IPS-15b (cell line): Measurements from ENCODE around the gene TNS3.

Source experiments
- H3K27me3 ChIP-seq: one replicate; pipeline ENCODE4 v1.6.1; 2013; ENCODE audit warnings: low read length; ENCODE audit not compliant: control insufficient read depth, insufficient read depth
- H3K36me3 ChIP-seq: one replicate; pipeline ENCODE4 v1.6.1; 2013; ENCODE audit warnings: low read length; ENCODE audit not compliant: control insufficient read depth, insufficient read depth
- H3K4me1 ChIP-seq: one replicate; pipeline ENCODE4 v1.6.1; 2013; ENCODE audit warnings: mild to moderate bottlenecking, low read length; ENCODE audit not compliant: control insufficient read depth, insufficient read depth
- H3K4me3 ChIP-seq: one replicate; pipeline ENCODE4 v1.5.1; 2013; ENCODE audit warnings: low read depth, low read length
- H3K9ac ChIP-seq: one replicate; pipeline ENCODE4 v1.6.1; 2013; ENCODE audit warnings: low read depth, mild to moderate bottlenecking, low read length
- H3K9me3 ChIP-seq: one replicate; pipeline ENCODE4 v1.6.1; 2013; ENCODE audit warnings: mild to moderate bottlenecking, low read length; ENCODE audit not compliant: control insufficient read depth, insufficient read depth

TNS3 gene

DNA sequence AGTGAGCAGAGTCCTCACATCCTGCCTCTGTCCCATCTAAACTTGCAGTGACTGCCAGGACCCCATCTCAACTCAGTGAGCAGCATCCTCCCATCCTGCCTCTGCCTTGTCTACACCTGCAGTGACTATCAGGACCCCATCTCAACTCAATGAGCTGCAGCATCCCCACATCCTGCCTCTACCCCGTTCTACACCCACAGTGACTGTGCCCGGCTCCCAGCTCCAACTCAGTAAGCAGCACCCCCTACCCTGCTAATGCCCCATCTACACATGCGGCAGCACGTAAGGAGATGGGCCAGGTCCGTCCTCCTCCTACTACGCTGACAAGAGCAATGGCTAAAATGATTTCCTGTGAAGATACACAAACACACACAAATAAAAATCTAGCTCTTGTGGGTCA is 65.5 kb downstream of the TNS3 start:
- Histone ChIP-seq H3K4me3 (no peak overlapping the region), H3K4me1 (peaks cover 11% of the 10 kb centered on the region), H3K9ac (no peak overlapping the region)

DNA sequence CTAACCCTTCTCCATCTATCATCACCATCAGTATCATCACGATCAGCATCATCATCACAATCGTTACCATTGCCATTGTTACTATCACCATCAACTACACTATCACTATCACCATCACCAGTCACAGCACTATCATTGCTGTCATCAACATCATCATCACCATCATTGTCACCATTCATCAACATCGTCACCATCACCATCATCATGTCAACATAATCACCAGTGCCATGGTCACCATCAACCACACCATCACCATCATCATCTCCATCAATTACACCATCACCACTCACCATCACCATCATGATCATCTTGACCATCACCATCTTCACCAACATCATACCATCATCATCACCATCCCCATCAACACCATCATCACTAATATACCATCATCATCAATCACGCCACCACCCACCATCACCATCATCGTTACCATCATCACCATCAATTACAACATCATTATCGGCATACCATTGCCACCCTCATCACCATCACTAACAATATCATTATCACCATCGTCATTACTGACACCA is 66.5 kb downstream of the TNS3 start:
- H3K9me3 ChIP-seq, result no peaks in the 10 kb centered on the region
- H3K36me3 ChIP-seq, result peaks cover 6% of the 10 kb centered on the region
- H3K27me3 ChIP-seq, result no peaks in the 10 kb centered on the region
- no peak overlapping the region for H3K9ac ChIP-seq
- H3K4me3 ChIP-seq, result no peak overlapping the region
- H3K4me1 ChIP-seq, result peaks cover 3% of the 10 kb centered on the region

More for the DNA sequence above, 65.5 kb downstream of the TNS3 start:
- peaks cover 6% of the 10 kb centered on the region for H3K36me3 ChIP-seq
- no peaks in the 10 kb centered on the region for H3K27me3 ChIP-seq
- H3K9me3 ChIP-seq, result no peaks in the 10 kb centered on the region

DNA sequence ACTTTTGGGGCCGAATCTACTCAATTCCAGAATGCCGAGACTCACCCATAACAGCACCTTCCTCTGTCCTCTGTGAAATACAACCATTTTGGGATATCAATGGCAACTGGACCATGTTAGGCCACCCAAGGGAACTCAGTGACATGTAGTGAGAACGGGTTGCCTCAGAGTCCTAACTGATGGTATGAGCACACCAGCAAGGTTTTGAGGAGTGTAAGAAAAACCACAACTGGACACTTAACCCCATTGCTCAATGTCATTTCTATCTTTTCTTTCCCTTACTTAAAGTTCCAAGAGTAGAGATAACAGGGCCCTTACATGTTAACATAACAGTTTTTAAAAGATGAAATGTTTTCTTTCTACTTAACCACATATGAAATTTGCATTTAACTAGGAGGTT is 67.1 kb downstream of the TNS3 start:
- Histone ChIP-seq H3K9ac (no peak overlapping the region), H3K27me3 (no peaks in the 10 kb centered on the region), H3K4me1 (no peaks in the 10 kb centered on the region), H3K36me3 (peaks cover 11% of the 10 kb centered on the region), H3K9me3 (no peaks in the 10 kb centered on the region), H3K4me3 (no peak overlapping the region)

DNA sequence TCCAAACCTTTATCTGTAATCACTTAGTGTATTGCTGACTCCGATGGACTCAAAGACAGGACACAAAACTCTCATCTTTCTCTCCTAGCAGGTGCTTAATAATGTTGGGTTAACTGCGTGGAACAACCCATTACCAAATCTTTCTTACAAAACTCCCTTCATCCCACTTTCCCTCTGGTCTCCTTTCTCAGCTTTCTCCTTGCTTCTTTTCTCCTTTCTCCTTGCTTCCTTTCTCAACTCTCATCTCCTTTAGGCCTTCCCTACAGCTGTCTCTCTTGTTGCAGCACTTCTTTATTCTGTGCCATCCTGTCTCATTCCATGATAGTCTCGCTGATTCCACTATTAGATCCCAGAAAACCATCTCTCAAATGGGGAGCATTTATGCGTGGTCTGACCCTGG is 67.5 kb downstream of the TNS3 start:
- H3K4me3 ChIP-seq, result no peak overlapping the region
- H3K9me3 ChIP-seq, result no peaks in the 10 kb centered on the region
- H3K9ac ChIP-seq, result no peak overlapping the region
- H3K36me3 ChIP-seq, result peaks cover 11% of the 10 kb centered on the region
- no peaks in the 10 kb centered on the region for H3K4me1 ChIP-seq
- H3K27me3 ChIP-seq, result no peaks in the 10 kb centered on the region

DNA sequence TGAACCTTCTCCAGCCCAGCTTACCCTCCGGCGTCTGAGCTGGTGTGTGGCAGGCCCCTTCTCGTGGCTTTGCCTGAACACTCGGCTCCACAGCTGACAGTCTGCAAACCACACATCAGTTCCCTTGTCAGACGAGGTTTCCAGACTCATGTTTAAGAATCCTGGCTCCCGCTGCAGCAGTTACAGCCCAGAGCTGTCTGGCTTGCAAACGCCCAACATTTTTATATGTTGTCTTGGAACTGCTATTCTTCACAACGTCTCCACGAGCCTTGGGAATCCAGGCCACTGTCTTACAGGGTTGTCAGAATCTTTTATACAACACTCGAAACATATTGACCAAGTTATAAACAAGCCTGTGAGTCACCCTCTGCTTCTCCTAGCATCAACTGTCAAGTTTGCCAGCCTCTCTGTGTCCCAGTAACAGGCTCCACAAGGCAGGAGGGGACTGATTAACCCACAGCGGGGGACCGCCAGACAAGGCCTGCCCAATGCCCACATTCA is 68.1 kb downstream of the TNS3 start:
- H3K36me3 ChIP-seq, result peaks cover 11% of the 10 kb centered on the region
- H3K9me3 ChIP-seq, result no peaks in the 10 kb centered on the region
- H3K27me3 ChIP-seq, result no peaks in the 10 kb centered on the region
- no peaks in the 10 kb centered on the region for H3K4me1 ChIP-seq
- no peak overlapping the region for H3K9ac ChIP-seq
- H3K4me3 ChIP-seq, result no peak overlapping the region

DNA sequence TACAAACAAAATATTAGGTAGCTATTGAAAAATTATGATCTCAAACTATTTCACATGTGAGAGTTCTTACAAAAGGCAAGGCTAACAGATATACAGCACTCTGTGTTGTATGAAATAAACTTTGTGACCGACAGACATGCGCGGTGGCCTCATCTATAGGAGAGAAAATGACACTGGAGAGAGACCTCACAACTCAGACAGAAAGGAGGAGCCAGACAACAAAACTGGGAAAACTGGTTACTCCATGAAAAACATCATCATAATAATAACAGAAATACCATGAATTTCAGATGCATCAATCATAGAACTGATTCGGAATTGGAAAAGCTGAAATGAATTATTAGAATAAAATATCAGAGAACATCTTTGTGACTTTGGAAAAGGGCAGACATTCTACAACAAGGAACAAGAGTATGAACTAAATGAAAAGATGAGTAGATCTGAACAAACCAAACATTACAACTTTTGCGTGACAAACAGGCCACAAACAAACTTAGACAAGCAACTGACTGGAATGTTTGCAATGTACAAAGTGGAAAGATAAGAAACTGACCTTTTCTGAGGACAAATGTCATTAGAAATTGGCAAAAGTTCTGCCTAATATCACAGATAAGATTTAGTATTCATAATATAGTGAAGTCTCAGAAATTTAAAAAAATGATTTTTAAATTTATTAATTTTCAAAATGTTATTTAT is 69.3 kb downstream of the TNS3 start:
- no peaks in the 10 kb centered on the region for H3K27me3 ChIP-seq
- H3K4me1 ChIP-seq, result no peaks in the 10 kb centered on the region
- H3K9me3 ChIP-seq, result no peaks in the 10 kb centered on the region
- no peak overlapping the region for H3K9ac ChIP-seq
- peaks cover 11% of the 10 kb centered on the region for H3K36me3 ChIP-seq
- H3K4me3 ChIP-seq, result no peak overlapping the region

DNA sequence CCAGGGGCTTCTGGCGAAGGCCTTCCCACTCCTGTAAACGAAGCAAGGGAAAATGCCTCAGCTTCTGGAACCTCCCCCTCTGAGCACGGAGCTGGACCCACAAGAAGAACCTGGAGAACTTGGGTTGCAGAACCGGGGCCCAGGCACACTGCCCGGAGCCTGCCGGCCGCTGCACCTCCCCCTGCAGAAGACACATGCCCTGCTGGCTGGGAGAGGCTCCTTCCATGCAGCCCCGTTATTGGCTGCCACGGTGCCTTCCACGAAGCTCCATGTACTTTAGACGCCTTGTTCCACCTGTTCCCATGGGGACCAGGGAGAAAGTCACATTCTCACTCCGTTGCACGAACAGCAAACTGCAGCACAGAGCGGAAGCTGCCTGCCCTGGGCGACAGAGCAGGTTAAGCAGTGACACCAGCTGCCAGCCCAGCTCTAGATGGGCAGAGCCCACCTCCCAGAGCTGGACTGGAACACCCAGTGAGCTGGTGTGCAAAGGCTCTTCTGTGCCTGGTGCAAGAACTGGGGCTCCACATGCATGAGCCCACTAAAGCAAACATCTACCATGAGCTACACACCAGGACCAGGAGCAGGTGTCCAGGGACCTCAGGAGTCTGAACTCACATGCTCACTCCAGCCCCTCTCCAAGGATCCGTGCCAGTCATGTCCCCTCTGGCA is 70.1 kb downstream of the TNS3 start:
- Histone ChIP-seq H3K4me3 (no peak overlapping the region), H3K9me3 (no peaks in the 10 kb centered on the region), H3K36me3 (peaks cover 11% of the 10 kb centered on the region), H3K9ac (no peak overlapping the region), H3K27me3 (no peaks in the 10 kb centered on the region), H3K4me1 (no peaks in the 10 kb centered on the region)

DNA sequence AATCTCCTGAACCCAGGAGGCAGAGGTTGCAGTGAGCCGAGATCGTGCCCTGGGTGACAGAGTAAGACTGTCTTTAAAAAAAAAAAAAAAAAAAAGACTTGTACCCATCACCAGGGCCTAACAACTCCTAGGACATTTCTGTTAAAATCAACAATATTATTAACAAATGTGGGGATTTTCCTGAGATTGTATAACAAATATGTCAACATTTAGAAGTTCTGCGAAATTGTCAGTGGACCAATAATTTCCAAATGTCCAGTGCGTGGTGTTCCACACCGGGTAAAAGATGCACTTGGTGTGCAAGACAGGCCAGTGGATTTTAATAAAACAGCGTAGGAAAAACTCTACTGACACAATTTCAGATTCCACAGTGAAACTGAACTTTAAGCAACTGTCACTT is 71.1 kb downstream of the TNS3 start:
- Histone ChIP-seq H3K9me3 (no peaks in the 10 kb centered on the region), H3K27me3 (no peaks in the 10 kb centered on the region), H3K36me3 (peaks cover 11% of the 10 kb centered on the region), H3K4me1 (no peaks in the 10 kb centered on the region), H3K9ac (no peak overlapping the region), H3K4me3 (no peak overlapping the region)

DNA sequence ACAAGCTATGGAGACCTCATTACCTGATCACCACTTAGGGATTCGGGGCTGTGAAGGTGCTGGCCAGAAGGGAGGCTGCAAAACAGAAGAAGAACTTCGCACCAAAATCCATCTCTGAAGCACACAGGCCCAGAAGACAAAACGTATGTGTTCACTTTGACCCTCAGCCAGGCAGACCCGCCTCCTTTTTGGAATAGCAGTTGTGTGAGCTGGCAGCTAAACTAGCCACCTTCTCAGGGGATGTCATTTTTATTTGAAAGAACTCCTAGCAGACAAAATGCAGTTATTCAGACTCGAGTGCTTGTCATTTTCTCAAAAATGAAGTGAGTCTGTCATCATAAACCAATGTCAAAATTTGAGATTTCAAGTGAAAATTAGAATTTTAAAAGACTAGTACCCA is 71.7 kb downstream of the TNS3 start:
- peaks cover 11% of the 10 kb centered on the region for H3K36me3 ChIP-seq
- no peak overlapping the region for H3K4me3 ChIP-seq
- peaks cover under 1% of the 10 kb centered on the region for H3K4me1 ChIP-seq
- no peak overlapping the region for H3K9ac ChIP-seq
- no peaks in the 10 kb centered on the region for H3K27me3 ChIP-seq
- no peaks in the 10 kb centered on the region for H3K9me3 ChIP-seq

DNA sequence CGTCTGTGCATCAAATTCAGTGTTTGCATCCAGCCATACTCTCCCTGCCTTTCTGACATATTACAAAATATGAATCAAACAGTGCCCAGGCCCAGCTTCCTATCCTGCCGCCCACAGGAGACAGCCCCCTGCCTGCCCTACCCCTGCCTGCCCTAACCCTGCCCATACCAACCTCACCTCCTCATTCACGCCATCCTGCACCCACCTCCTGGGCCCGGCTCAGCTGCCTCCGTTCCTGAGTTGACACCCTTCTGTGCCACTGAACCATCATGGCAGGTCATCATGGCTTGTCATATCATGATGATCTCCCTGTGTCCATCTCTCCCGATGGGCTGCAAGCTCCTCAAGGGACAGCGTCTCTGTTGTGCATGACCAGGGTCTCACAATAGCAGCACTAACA is 72.3 kb downstream of the TNS3 start:
- Histone ChIP-seq H3K27me3 (no peaks in the 10 kb centered on the region), H3K9me3 (no peaks in the 10 kb centered on the region), H3K4me3 (no peak overlapping the region), H3K9ac (no peak overlapping the region), H3K36me3 (peaks cover 11% of the 10 kb centered on the region), H3K4me1 (peaks cover 3% of the 10 kb centered on the region)

DNA sequence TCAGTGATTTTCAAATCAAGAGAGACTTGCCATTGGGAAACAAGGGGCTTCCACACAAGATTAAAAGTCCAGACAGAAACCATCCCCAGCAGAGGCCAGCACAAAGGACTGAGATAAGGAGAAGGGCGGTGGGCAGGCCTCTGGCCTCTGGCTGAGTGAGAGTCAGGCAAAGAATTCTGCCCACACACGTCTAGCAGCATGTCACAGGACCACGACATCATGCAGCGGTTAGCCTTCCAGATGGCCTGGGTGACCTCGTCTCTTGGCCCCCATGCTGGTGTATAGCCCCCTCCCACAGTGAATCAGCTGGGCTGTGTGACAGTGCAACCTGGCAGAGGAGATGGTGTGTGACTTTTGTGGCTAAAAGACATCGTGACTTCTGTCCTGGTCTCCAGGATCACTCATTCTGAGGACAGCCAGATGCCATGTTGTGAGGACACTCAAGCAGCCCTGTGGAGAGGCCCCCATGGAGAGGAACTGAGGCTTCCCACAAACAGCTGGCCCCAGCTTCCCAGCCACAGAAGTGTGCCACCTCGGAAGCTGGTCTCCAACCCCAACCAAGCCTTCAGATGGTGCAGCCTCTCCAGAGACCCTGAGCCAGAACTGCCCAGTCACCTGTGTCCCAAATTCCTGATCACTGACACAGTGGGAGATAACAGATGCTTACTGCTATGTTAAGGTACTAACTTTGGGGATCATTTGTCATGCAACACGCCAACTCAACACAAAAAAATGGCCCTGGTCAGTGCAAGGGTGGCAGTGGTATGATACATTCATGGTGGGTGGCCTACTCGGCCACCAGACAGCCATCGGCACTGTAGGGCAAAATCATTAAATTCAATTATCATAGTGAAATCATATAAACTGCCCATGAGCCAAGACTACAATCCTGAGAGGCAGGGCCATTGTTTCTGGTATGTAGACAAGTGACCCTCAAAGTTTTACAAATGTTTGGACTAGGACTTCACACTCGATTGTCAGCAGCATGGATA is 73.2 kb downstream of the TNS3 start:
- no peak overlapping the region for H3K4me3 ChIP-seq
- no peak overlapping the region for H3K9ac ChIP-seq
- no peaks in the 10 kb centered on the region for H3K27me3 ChIP-seq
- H3K9me3 ChIP-seq, result no peaks in the 10 kb centered on the region
- peaks cover 3% of the 10 kb centered on the region for H3K4me1 ChIP-seq
- H3K36me3 ChIP-seq, result peaks cover 11% of the 10 kb centered on the region
